HG02759 (cell line): ENCODE results near the gene OSBPL1A.
A peak's percentile ranks its signal among the peaks of the same experiment; 100 is the strongest.

Experiments
- ATAC-seq: cut with Tn5 transposase; IDR thresholded peaks from one replicate; pipeline ENCODE4 v1.9.1; 2021; ENCODE audit warnings: mild to moderate bottlenecking, moderate library complexity; ENCODE audit not compliant: unreplicated experiment

OSBPL1A gene

DNA sequence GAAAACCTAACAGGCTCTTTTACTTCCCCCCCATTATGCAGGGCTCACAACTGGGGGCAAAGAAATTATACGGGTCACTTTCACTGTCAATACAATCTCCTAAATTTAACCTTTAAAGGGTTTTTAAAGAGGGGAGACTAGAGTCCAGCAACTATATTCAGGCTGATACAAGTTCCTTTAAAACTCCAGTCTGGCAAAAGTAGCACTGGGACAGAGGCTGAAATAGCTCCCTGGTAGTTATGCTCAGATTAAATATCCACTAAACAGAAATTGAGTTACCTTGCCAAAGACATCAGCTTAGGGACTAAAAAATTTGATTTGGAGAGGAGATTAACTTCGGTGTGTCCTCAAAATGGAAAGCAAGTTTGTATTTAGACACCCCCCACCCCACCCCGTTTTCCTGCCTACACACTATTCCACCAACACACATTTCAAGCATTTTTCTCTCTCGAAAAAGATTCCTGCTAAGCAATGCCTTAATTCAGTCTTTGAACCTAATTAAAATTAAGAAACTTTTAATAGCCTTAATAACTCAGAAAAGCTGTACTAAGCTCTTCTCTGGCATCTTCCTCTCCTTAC is 127.2 kb downstream of the OSBPL1A start:
- no peak for ATAC-seq

DNA sequence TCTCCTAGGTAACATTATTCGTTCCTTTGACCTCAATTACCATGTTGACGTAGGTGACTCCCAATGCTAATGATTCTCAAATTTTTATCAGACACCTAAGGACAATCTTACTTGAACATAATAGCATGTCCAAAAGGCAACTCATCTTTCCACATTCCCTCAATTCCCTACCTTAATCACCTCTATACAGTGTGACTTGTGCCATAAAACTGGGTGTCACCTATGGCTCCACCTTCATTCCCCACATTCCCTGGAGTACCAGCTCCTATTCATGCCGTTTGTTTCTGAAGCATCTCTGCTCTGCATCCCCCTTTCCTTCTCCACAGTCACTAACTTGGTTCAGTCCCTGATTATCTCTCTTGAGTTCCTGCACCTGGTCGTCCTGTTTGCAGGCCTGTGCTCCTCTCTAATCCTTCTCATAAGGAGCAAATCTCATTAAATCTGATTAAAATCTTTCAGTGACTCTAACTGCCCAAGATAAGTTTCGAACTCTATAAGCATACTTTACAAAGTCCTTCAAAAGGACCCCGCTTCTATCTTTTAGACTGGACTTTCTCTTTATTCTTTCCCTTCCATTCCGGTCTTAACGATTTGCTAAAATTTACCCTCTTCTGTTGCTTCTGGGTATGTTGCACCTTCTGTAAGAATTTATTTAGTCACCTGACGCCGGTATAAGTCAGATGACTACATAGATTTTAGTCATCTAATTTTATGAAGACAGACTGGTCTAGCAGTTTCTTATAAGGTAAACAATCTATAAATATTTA is 128.7 kb downstream of the OSBPL1A start:
- no peak for ATAC-seq

DNA sequence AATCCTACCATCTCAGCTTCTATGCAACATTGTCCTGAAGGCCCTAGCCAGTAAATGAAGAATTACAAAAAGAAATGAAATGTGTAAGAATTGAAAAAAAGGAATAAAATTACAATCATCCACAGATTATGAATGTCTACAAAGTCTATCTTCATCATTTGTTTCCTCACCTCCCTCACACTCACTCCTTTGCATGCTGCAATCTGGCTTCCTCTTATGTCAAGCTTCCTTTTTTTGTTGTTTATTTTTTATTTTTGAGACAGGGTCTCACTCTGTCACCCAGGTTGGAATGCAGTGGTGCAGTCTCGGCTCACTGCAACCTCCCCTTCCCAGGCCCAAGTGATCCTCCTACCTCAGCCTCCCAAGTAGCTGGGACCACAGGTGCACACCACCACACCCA is 129.7 kb downstream of the OSBPL1A start:
- ATAC-seq, result no peak

DNA sequence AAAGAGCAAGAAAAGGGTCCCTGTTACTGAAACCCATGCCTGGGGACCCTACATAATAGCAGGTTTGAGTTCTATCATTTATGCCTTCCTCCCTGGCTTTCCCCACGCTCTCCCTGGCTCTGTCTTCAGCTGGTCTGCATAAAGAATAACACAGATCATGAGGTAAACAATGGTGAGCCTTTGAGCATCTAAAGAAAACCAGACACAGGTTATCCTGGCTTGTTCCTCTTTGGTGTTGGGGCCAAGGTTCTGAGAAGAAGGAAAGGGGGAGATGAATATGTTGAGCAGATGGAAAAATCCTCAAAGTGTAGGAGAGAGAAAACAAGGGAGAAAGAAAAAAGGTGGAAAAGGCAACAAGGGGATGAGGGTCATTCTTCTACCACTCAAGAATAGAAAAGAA is 131.5 kb downstream of the OSBPL1A start:
- no peak for ATAC-seq

DNA sequence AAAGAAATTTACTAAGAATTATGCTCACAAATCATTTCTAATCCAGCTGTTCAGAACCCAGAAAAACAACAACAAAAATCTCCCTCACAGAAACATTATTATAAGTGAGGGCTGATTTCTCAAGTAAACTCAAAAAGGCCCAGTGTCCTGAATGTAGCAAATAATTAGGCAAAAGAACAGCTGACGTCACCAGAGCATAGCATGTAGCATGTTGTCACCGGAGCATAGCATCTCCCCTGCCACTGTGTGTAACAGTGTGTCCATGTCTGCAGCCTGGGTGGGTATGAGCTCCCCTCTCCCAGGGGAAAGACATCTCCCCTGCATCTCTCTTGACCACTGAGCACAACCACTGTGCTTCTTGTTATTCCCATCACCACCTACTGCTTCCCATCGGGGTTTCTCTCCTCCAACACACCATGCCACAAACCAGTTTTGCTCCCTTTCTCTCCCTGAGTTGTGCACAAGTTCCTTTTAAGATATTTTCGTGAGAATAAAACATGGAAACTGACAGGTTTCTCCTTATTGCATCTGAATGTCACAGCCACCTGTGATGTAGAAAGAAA is 132.0 kb downstream of the OSBPL1A start:
- no peak for ATAC-seq

DNA sequence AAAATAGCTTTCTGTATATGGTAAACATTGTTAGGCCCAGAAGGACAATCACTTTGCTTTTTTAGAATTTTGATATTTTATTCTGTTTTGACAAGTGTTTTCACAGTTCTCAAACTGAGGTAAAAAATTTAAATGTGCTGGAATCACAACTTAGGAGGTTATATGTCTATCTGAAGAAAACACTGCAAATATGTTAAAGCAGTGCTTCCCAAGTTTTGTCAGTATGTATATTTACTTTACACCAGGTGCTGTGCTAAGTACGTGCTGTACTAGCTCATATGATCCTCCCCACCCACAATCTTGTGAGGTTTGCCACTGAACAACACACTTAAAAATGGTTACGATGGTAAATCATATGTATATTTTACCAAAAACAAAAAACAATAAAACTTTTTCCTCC is 134.6 kb downstream of the OSBPL1A start:
- no peak for ATAC-seq

DNA sequence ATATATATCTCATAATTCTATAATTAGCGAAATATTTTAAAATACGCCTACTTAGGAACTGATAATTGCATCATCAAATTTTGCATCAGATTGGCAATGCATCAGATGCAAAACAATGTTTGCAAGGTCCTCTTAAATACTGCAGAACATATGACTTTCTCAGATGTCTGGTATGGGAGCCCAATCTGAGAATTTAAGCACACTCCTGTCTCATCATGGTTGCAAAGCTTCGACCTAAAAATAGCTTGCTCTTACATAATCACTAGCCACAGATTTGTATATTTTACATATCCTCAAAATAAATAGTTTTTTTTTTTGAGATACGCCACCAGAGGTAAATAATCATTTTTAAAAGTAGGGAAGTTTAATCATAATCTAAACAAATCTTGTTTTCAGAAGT is 135.5 kb downstream of the OSBPL1A start:
- ATAC-seq, result no peak

DNA sequence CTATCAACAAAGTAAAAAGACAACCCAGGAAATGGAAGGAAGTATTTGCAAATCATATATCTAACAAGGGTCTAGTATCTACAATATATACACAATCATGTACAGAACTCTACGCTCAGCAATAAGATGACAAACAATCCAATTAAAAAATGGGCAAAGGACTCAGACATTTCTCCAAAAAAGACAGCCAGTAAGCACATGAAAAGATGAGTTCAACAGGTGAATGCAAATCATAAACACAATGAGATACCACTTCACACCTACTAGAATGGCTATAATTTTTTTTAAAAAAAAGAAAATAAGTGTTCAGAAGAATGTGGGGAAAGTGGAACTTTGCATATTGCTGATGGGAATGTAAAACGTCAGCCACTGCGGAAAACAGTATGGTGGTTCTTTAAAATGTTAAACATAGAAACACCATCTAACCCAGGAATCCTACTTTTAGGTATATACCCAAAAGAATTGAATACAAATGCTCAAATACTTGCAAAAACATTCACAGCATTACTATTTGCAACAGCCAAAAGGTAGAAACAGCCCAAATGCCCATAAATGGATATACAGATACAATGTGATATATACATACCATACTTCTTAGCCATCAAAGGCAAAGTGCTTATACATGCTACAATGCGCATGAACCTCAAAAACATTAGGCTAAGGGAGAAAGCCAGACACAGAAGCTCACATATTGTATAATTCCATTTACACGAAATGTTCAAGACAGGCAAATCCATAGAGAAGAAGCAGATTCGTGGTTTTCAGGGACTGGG is 137.6 kb downstream of the OSBPL1A start:
- ATAC-seq, result no peak

DNA sequence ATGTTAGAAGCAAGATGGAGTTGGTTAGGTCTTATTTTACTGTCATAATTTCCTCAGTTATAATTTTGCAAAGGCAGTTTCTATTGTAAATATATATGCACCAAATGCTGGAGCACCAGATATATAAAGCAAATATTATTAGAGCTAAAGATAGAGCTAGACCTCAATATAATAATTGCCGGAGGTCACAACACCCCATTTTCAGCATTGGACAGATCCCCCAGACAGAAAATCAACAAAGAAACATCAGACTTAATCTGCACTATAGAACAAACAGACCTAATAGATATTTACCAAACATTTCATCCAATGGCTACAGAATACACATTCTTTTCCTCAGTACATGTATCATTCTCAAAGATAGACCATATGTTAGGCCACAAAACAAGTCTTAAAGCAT is 143.6 kb downstream of the OSBPL1A start:
- no peak for ATAC-seq

DNA sequence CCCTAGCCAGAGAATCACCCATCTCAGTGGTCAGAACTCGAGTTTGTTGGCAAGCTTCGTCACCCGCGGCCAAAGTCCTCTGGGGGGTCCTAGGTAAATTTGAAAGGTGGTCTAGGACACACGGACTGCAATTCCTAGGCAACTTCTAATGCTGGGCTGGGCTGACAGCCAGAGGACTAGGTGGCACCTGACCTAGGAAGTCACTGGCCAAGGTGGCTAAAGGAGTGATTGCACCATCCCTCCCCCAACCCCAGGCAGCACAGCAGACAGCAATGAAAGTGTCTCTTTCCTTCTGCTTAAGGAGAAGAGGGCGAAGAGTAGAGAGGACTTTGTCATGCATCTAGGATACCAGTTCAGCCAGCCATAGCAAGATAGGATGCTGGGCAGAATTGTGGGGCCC is 147.9 kb downstream of the OSBPL1A start:
- no peak for ATAC-seq

DNA sequence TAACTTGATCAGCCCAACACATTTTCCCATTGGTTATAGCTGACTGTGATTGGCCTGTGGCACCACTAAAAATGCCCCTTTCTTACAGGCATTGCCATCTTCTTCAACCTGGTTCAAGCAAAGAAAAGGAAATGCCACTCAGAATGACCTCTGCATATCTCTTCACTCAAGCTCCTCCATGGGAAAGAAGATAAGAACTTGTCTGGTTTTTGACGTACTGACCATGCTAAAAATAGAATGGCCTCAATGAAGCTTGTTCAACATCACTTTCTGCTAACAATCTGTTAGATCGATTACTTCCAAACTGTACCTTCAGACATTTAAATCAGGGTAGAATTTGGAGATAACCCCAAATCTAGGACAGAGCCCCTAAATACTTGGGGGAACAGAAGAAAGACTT is 149.3 kb downstream of the OSBPL1A start:
- no peak for ATAC-seq

DNA sequence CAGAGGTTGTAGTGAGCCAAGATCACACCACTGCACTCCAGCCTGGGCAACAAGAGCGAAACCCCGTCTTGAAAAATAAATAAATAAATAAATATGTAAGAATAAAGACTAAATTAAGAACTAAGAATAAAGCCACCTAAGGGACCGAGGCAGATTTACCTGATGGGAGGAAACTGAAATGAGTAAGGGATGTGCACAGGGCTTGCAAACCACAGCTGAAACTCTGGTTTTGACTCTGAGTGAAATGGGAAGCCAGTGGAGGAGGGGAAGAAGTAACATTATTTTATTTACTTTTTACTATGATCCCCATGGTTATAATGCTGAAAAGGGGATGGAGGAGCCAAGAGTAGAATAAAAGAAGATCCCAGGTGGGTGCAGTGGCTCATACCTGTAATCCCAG is 151.5 kb downstream of the OSBPL1A start:
- ATAC-seq, result peak; percentile 83

DNA sequence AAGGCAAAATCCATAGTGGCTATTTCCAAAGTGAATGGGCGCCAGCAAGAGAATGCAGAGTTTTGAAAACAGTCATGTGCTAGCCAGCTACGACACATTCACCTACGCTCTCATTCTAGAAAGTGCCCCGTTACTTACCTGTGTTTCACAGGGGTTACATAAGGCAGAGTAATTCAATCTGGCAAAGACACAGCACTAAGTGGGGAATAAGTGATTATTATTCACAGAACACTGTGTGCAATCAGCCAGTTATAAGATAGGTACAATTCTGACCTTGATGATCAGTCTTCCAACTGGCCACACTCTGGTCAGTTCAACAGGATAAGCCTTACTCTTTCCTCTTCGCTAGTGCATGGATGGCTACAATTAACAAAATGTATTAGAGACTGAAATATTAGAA is 152.9 kb downstream of the OSBPL1A start:
- no peak for ATAC-seq

DNA sequence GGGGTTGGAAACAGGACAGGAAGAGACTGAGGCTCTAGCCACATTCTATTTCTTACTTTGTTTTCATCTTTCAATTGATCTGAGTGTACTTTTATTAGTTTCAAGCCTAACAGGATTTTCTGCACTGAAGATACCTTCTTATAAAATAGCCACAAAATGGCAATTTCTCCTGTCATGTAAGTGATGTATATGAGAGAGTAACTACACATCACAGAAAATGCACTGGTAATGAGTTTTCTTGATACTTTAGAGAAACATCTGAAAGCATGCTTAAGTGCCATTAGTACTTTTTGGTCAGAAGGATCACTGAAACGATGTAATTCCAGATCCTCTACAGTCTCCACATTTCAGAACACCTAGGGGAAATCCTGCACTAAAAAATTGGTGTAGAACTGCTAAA is 153.9 kb downstream of the OSBPL1A start:
- ATAC-seq, result no peak

DNA sequence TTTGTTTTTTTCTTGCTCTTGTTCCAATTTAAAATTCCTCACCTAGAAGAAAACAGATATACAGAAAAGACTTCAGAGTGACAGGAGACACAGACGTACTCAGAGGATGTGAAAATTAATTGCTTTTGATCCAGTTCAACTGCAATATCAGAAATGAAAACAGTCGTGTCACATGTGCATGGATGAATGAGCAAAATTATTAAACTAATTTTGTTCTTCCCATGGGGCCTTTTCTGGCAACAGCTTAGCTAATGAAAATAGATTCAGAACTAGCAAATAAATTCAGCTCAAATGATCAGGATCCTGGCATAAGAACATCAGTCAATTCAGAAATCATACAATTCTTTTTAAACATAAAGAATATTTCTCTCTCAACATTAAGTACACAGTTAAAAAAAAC is 158.3 kb downstream of the OSBPL1A start:
- no peak for ATAC-seq

DNA sequence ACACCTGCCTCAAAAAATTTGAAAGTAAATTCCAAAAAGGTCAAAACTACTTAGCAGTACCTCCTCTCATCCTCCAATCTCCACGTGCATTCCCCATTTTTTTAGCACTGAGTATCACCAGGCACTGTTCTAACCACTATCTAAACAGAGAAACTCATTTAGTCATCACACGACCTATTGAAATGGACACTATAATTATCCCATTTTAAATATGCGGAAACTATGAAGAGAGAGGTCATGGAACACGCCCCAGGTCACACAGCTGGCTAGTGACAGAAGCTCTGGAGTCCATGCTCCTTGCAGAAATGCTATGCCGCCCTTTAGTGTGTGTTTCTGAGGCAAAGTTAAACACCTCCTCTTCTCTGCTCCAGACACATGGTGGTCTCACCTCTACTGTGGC is 159.2 kb downstream of the OSBPL1A start:
- no peak for ATAC-seq

DNA sequence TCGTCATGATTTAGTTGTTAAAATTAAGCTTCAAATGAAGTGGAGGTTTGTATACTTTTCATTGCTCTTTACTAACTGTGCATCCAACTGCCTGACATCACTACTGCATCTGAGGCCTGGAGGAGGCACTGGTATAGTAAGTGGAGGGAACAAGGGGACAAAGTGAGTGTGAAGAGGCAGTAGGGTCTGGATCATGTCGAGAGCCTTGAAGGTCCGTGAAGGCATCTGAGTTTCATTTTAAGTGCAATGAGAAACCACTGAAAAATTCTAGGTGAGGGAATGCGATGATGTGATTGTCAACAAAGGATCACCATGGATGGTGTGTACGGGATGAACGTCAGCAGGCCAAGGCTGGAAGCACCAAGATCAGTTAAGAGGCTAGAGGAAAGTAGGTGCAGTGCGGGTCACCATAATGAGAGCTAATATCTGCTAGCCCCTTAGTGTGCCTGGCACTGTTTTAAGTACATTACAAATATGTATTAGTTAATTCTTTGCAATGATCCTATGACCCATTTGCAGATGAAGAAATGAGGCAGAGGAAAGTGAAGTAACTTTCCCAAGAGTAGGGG is 162.7 kb downstream of the OSBPL1A start:
- ATAC-seq, result no peak

DNA sequence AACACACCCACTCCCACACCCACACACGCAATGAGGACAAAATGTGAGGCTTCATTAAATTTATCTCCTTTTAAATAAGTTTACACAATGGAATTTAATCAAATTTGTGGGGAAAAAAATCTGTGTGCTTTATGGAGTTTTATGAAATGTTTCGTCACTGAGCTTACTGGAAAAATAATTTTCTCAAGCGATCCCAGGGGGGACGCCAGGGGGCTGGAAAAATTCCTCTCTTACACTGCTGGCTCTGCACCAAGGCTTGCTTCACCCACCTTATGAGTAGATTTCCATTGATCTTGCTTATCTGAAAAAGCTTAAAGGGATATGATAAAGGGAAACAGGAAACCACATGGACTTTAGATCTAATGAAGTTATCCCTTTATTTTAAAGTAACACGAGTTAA is 163.3 kb downstream of the OSBPL1A start:
- ATAC-seq, result no peak

DNA sequence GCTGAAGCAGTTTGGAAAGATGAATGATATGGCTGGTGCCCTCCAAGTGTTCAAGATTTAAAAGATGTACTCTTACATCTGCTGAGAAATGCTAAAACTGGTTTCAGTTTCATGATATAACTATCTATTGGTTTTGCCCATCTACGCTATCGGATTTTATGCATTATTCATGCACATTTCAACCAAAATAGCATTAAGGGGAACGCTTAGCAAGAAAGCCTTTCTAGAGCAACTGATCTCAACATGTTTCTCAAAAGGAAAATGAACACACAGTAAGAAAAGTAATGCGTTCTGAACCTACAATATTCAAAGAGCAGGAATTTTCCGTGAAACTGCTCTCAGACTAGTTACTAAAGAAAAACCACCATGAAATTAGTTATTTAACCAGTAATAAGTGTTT is 164.8 kb downstream of the OSBPL1A start:
- ATAC-seq, result no peak

DNA sequence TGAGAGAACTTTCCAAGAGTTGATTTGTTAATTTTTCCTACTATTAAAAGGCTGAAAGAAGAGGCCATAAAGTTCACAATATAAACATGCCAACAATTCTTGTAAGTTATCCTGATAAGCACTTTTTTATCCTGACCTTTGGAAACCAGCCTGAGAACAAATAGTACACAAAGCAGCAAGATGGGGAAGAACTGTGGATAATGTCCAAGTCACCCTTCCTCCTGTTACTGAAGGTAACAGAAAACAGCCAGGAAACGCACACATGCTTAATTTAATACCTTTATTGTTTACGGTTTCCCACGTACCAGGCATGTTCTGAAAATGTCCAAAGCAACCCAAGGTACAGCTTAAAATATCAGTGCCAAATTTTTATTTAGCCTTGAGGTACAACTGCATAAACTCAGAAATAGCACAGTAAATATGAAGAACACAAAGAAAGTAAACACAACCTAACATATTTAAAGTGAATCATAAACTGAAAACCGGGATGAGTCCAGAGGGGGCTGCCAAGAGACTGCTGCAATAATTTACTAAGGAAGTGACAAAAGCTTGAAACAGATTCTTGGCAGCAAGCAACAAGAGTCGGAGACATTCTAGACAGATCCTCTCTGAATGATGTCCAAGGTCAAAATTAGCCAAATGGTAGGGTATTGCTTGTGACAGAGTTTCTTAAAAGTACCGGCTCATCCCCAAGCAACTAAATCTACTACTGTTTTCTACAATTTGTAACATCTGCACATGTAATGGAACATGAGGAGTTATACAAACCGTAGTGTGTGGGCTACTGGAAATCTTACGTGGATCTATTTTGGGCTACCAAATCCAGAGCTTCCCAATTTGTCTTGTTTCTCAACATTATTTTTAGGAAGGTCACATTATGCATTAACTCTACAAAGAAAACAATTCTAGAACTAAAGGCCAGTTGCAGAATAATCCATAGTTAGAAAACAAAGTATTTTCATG is 165.6 kb downstream of the OSBPL1A start:
- no peak for ATAC-seq
